Stimulated activated CD8-positive, alpha-beta memory T cell treated with anti-CD3 and anti-CD28 coated beads, Interleukin-4, amount 100 ng/mL, for 48 hours (primary cell): Measurements from ENCODE around the gene LYZL6.
"Not testable (repeated sequence)": the region's sequence is repeated elsewhere in the genome, so short reads cannot be mapped to it uniquely, and the experiment has no call there.

ENCODE experiments used
- DNase-seq: peaks from one replicate; pipeline ENCODE4 v3.0.0-alpha.2; 2020

The LYZL6 gene

DNA sequence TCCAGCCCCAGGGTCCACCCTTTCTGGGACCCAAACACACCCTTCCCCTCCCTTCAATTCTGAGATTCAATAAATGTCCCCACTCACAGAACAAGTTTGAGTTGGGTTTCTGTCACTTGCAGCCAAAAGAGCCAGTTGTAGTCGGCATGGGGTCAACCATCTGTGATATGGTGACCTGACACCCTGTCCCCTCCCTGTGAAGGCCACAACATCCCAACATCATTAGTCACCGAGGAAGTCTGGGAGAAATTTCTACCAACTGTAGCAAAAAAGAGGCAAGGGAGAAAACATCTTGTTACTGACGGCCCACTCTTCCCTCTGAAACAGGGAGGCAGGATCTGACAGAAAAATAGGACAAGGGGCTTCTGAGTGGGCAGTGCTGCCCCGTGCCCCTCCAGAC is 638 bp upstream of the LYZL6 start:
- no peak for DNase-seq

DNA sequence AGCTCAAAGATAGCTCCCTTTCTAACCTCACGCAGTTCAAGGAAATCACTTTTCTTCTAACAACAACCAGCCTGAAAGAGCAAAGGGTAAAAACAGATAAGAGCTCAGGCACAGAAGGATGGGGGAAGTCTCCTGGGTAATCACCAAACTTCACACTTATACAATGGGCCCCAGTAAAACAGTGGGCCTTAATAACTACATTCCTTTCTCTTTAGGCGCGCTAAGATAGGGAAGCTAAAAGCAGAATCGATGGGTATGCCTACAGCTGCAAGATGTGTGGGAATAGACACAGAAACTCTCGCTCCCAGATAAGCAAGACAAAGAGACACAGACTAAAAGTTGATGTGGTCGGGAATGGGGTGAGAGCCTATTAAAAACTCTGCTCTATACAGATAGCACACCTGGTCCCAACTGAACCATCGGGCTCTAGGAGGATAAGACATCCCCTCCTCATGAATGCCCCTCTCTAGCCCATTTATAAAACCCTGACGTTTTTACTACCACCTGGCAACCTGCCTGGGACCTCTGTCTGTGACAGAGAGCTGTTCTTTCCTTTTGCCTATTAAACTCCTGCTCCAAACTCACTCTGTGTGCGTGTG is 826 bp downstream of the LYZL6 start:
- DNase-seq = no peak

DNA sequence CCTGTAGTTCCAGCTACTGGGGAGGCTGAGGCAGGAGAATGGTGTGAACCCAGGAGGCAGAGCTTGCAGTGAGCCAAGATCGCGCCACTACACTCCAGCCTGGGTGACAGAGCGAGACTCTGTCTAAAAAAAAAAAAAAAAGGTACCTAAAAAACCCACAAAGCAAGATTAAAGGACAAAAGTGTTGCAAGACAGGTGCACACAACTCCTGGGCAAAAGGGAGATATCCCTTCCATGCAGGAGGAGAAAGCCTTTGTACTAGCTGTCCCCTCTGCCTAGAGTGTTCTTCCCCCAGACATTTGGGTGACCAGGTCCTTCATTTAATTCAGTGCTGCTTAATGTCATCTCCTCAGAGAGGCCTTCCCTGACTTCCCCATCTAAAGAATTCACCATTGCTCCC is 5.0 kb downstream of the LYZL6 start:
- not testable (repeated sequence) for DNase-seq

DNA sequence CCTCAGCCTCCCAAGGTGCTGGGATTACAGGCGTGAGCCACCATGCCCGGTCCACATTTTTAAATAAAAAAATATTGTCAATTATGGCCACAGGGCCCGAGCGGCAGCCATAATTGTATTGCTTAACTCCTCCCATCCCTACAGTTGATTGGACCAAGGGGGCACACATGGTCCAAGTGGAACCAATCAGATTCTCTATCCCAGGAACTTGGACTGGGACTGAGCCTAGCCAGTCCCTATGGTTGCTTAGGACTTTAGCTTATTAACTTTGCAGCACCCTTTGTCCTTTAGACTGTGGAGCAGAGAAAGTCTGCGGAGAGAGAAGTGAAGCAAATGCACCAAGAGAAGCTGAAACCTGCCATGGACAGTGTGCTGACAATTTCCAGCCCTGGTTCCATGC is 7.5 kb downstream of the LYZL6 start:
- DNase-seq = no peak

DNA sequence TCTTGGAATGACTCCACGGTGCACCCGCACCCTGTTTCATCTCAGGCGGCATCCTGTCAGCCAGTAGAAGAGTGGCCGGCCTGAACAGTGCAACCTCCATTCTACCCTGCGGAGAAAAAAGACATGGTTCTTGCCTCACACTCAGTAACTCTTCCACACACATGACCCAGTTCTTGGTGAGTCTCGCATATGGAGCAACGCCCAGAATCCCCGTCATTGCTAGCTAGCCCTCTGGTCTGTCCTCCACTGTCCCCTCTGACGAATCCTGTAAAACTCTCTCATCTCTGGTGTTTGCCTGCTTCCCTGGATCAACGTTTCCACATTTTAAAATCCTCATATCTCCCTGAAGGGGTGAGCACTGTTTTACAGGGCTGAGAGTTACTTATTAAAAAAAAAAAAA is 8.8 kb downstream of the LYZL6 start:
- DNase-seq = no peak

DNA sequence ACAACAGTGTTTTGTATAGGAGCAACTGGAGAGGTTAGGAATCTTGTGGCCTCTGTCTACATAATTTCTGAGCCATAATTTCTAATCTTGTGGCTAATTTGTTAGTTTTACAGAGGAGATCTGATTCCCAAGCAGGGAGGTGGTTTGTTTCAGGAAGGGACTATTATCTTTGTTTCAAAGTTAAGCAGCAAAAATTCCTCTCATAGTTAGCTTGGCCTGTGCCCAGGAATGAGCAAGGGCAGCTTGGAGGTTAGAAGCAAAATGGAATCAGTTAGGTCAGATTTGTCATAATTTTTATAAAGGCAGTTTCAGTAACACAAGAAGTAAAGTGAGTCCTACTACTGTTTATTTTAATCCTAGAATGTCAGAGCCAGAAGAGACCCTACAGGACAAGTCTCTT is 10.9 kb downstream of the LYZL6 start:
- DNase-seq = no peak

DNA sequence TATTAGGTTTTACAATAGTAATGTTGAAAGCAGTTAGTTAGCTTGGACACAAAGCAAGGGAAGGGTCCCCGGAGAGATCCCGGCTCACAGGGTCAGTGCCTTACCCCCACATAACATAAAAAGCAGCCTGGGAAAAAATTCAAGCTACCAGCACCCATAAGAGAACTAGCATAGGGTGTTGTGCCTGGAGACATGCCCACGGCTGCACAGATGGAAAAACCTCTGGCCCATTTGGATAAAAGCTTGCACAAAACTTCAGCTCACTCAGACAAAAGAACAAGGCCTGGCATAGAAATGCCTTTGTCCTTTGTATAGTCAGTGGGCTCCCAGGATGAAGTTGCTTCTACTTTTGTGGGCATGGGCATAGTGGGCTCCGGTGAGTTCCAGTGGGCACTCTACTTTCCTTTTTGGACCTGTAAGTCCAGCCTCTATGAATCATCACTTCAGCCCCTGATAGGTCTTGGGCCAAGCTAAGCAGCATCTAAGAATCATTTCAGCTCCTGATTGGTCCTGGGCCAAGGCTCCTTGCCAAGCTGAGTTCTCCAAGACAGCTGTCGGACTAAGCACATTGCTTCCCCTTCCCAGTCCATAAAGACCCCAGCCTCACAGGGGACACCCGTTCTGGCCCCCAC is 11.6 kb downstream of the LYZL6 start:
- DNase-seq = no peak

DNA sequence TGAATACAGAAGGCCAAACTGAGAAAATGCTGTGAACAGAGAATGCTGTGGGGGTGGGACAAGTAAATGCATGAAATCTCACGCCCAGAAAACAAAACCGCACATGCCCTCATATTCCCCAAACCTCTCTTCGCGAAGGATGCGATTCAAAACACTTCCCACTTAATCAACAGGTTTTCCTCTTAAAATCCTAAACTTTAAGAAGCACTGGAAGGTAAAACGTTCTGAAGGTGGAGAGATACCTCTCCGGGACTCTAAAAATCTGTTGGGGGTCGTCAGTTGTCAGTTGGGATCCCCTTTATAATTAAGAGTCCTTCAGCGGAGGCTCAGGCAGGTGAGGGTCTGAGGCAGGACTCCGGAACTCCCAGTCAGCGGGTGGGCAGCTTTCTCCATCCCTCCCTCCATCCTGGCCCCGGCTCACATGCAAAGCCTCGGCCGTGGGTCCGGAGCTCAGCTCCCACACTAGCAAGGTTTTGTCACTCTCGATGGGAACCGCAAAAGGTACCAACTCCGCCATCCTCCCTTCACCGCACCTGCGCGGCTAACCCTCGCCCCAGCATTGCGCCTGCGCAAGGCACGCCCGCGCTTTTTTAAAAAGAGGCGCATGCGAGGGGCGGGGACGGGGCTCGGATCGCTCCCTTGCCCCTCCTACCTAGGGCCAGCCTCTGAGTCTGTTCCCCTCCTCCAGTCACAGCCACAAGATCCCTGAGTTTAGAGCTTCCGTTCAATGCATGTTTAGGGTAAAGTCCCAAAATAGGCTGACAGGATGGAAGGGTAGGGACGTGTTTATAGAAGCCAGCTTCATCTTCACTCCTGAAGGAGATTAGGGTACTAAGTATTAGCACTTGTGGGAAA is 13.1 kb downstream of the LYZL6 start, which contains the start of gene RDM1:
TSS of gene RDM1 (minus strand) at position 563 of the 855 bp plus-strand sequence. CDS start at position 517, 46 bp downstream.
- peak; percentile 93 for DNase-seq

DNA sequence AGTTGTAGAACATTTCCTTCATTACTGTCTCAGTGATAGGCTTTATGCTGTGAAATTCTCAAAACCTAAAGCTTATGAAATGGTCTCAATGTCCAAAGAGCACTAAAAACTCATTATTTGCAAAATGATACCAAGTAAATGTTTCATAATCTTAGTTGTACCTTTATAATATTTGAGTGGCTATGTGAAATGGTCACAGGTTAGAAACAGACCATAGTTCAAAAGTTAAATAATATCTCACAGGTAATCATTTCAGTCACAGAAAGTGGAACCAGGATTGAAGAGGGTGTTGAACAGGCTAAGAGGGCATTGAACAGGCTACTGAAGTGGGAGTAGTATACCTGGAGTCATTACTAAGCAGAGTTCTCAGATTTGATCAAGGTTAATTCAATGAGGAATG is 15.8 kb downstream of the LYZL6 start:
- no peak for DNase-seq

DNA sequence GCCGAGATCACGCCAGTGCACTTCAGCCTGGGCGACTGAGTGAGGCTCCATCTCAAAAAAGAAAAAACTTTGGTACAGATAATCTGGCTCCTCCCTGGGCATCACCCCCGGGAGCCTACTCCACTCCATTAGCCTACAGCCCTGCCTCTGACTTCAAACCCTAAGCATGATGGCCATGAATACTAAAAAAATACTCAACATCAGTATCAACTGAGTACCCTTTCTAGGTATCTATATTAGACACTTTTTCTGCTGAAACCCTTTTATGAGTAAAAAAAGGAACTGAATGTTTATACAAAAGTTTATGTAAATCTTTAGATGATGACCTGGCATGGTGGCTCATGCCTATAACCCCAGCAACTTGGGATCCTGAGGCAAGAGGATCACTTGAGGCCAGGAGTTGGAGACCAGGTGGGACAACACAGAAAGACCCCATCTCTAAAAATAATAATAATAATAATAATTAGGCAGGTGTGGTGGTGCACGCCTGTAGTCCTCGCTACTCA is 19.9 kb downstream of the LYZL6 start:
- no peak for DNase-seq

DNA sequence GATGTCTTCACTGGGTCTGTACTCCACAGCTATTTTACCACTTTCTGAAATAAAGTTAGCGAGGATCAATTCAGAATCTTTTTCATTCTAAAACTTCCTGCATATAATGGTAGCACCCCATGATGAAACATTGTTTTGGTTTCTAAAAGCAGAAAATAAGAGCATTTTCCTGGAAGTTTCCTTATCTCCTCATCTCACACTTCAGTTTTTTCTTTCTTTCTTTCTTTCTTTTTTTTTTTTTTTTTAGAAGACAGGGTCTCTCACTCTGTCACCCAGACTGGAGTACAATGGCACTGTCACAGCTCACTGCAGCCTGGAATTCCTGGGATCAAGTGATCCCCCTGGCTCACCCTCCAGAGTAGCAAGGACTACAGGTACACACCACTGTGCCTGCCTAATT is 23.3 kb downstream of the LYZL6 start:
- DNase-seq = no peak

DNA sequence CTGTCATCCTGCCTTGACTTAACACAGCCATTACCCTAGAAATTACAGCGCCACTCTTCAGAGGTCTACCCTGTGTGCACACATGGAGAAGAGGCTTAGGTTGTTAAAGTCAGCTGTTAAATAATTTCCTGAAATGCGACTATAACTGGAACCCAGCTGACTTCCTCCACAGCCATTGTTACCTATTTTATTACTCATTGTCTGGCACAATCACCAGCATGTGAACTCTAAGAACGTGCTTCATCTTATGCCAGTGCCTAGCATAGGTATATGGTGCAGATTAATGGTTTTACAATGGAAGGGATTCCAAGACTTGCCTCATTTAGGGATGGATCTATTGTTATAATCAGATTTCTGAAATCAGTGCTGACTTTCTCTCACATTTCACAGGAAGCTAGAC is 24.8 kb downstream of the LYZL6 start:
- DNase-seq = no peak

DNA sequence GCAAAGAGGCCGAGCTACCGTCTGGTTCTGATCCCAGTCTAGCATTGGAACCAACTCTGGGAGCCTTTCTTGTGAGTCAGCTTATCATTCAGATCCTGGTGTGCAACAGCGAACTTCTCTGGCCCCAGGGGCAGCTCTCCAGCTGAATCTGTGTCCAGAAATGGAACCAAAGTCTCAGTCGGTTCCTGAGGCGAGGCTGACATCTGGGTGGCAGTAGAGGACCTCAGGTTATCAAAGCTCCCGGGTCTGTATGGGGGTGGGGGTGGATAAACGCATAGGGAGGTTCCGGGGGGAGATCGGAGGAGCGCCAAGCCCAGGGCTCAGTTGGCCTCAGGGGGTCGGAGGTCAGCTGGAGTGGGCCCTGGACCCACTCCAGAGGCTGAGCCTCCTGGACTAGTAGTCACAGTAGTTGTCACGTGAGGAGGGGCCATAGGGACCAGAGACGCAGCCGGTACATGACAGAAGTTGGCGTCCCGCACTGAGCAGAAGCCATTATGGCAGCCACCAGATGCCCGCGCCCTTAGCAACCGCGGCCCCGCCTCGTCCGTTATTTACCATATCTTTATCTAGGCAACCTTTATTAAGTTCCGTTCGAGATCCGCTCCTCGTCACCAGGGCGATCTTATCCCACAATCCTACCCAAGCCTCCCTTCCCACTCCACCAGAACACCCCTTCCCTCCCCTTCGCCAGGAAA is 25.8 kb downstream of the LYZL6 start:
- DNase-seq = no peak

DNA sequence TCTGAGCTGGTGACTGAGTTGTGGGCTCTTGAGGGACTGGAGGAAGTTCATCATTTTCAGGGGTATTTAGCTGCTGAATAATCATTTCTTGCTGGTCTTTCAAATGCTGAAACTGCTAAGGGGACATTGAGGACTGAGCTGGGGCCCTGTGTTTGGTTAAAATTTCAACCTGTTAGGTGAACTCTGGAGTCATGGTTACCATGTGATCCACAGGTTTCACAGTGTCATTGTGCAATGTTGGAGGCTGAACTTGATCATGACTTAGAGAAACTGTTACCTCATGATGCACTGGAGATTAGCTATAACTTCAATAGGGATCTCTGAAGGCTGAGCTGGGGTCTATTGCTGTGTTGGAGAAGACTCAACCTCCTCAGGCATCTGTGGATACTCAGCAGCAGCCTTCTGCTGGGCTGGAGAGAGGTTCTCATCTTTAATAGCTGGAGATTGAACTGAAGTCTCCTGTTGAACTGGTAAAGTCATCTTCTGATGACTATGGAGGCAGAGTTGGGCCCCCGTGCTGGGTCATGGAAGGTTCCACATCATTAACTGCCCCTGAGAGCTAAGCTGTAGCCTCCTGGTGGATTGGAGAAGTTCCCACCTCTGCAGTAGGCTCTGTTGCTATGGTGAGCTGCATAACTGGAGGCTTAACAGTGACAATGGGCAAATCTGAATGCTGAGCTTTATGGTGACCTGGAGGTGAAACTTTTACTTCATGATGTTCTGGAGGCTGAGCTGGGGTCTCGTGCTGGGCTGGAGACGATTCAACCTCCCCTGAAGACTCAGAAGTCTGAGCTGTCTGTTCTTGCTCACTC is 28.2 kb downstream of the LYZL6 start:
- no peak for DNase-seq

DNA sequence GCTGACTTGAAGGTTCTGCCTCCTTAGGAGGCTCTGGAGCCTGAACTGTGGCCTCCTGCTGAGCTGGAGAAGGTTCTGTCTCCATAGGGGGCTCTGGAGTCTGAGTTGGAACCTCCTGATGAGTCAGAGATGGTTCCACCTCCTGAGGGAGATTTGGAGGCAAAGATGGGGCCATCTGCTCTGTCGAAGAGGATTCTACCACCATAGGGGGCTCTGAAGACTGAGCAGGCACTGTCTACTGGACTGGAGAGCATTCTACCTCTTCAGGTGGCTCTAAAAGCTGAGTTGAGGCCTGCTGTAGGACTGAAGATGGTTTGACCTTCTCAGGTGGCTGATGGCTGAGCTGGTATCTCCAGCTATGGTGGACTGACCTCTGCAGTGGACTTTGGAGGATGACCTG is 29.2 kb downstream of the LYZL6 start:
- no peak for DNase-seq

DNA sequence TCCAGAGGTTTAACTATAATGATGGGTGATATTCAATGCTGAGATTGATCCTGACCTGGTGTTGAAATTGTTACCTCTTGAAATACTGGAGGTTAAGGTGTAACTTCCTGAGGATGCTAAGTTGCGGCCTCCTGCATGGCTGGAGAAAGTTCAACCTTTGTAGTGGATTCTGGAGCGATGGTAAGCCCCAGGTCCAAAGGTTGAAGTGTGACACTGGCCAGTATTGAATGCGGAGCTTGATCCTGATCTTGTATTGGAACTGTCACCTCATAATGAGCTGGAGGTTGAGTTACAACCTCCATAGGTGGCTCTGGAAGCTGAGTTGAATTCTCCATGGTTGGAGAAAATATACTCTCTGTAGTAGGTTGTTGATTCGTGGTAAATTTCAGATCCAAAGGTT is 29.9 kb downstream of the LYZL6 start:
- no peak for DNase-seq

DNA sequence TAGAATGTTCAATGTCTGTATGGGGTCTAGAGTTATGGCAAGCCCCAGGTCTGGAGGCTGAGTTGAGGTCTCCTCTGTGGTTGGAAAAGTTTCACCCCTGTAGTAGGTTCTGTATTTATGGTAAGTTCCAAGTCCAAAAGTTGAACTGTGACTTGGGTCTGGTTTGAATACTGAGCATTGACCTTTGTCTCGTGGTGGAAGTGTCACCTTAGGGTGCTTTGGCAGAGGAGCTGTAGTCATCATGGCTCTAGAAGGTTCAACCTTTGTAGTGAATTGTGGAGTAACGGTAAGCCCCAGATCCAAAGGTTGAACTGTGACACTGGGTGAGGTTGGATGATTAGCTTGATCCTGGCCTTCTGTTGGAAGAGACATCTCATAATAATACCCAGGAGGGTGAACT is 30.6 kb downstream of the LYZL6 start:
- DNase-seq = no peak

DNA sequence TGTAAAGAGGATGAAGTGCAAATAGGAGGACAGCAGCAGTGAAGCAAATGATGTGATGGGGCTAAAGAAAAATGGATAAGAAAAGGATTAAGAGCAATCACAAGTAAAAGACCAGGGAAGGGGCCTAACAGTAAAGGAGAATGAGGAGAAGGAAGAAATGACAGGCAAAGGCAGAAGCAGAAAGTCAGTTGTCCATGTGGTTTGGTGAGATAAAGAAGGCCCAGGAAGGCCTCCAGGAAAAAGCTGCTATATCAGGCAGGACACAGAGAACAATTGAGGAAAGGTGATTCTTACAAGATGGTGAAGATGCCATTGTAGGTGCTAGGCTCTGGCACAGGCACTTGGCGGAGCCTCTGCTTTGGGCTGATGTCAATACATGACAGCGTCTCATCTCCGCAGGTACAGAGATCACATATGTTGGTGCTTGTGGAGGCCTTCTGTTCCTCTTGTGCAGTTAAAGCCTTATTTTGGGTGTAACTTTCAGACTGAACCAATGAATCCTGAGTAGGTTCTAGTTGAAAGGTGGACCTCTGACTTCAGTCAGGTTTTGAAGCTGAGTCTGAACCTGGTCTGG is 31.1 kb downstream of the LYZL6 start:
- no peak for DNase-seq

DNA sequence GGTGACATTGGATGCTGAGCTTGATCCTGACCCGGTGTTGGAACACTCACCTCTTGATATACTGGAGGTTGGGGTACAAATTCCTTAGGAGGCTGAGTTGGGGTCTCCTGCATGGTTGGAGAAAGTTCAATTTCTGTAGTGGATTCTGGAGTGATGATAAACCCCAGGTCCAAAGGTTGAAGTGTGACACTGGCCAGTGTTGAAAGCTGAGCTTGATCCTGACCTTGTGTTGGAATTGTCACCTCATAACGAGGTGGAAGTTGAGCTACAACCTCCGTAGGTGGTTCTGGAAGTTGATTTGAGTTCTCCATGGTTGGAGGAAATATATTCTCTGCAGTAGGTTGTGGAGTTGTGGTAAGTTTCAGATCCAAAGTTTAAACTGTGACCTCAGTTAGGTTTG is 34.1 kb downstream of the LYZL6 start:
- DNase-seq = no peak

DNA sequence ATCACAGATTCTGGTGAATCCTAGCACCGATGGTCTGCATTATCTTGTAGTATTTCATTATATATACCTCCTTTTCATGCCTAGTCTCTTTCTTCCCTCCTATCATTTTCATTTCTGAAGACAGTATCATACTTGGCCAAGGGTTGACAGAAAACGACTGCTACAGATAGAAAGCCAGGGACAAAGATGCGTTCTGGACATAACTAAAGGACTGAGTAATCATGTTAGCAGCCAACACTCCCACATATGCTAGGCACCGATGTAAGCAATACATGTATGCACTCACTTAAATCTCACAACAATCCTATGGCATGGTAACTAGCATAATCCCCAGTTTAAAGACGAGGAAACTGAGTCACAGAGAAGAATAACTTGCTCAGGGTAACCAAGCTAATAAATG is 35.8 kb downstream of the LYZL6 start:
- DNase-seq = no peak

DNA sequence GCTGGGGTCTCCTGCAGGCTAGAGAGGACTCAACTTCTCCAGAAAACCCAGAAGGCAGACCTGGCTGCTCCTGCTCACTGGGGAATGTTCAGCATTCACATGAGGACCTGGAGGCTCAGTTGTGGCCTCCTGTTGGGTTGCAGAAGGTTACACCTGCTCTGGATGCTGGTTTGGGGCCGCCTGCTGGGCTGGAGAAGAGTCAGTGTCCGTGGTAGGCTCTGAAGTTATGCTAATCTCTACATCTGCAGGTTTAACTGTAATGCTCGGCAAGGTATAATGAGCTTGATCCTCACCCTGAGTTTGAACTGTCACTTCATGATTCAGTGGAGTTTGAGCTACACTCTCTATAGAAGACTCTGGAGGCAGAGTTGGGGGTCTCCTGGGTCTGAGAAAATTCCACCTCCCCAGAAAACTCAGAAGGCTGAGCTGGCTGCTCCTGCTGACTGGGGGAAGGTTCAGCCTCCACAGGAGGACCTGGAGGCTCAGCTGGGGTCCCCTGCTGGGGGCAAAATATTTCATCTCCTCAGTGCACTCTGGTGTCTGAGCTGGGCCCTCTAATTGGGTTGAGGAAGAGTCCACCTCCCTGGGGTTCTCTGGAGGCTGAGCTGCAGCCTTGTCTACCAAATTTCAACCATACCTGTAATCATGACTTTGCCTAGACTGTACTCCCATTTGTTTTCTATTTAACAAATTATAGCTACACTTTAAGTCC is 36.4 kb downstream of the LYZL6 start:
- no peak for DNase-seq
